ACC112 (cell line): ENCODE measurements around the gene RUNX1.

ENCODE experiments used
- H2AFZ ChIP-seq: fragments of 200-600 bp; sonication (generic); one replicate; pipeline ENCODE4 v1.6.0; 2017; ENCODE audit warnings: antibody characterized with exemption, low read length; ENCODE audit not compliant: unreplicated experiment
- H3K27ac ChIP-seq: fragments of 200-600 bp; sonication (generic); 2 replicates; pipeline ENCODE4 v1.5.1; 2014; ENCODE audit warnings: low read depth, mild to moderate bottlenecking, antibody characterized with exemption, low read length, moderate library complexity
- H3K27me3 ChIP-seq: fragments of 200-600 bp; sonication (generic); 2 replicates; pipeline ENCODE4 v1.6.1; 2014; ENCODE audit warnings: mild to moderate bottlenecking, antibody characterized with exemption, low read length, moderate library complexity, mixed read lengths; ENCODE audit not compliant: insufficient read depth
- H3K36me3 ChIP-seq: fragments of 200-600 bp; sonication (generic); 2 replicates; pipeline ENCODE4 v1.6.1; 2016; ENCODE audit warnings: mild to moderate bottlenecking, antibody characterized with exemption, low read length, moderate library complexity, mixed read lengths; ENCODE audit not compliant: insufficient read depth
- H3K4me1 ChIP-seq: fragments of 200-600 bp; sonication (generic); one replicate; pipeline ENCODE4 v1.6.1; 2016; ENCODE audit warnings: low read length, mixed read lengths; ENCODE audit not compliant: insufficient read depth, unreplicated experiment, control insufficient read depth
- H3K4me3 ChIP-seq: fragments of 200-600 bp; sonication (generic); 2 replicates; pipeline ENCODE4 v1.5.1; 2014; ENCODE audit warnings: mild to moderate bottlenecking, low read depth, low read length
- H3K79me2 ChIP-seq: fragments of 200-600 bp; sonication (generic); one replicate; pipeline ENCODE4 v1.6.0; 2016; ENCODE audit warnings: low read length; ENCODE audit not compliant: control insufficient read depth, unreplicated experiment, insufficient read depth

Gene RUNX1

GRCh38 chr21:34790341-34790740, 258.8 kb downstream of the RUNX1 start:
- Histone ChIP-seq H3K36me3 (peaks cover 11% of the 10 kb centered on the region), H3K4me3 (no peak overlapping the region), H3K79me2 (no peaks in the 10 kb centered on the region), H3K4me1 (peaks cover 9% of the 10 kb centered on the region), H2AFZ (no peak overlapping the region), H3K27me3 (no peaks in the 10 kb centered on the region), H3K27ac (no peak overlapping the region)

DNA sequence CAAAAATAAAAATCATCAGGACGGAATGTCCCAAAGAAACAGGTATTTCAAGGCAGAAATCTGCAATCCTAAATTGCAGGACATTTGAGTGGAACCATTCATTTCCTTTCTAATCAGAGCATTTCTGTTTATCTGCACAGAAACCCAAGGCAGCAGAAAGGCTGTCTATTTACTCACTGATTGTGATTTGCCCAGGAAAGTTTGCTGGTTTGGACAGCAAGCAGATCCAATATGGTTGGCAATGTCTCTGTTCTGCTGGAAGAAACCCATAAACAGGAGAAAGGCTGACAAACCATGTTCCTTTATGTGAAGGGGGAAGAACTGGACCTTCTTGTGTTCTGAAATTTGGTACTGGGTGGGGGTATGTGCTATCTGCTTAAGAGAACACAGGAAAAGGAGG, 260.2 kb downstream of the RUNX1 start:
- H3K36me3 ChIP-seq, result peaks cover 7% of the 10 kb centered on the region
- no peak overlapping the region for H3K27ac ChIP-seq
- no peaks in the 10 kb centered on the region for H3K4me1 ChIP-seq
- no peak overlapping the region for H3K4me3 ChIP-seq
- no peak overlapping the region for H2AFZ ChIP-seq
- no peaks in the 10 kb centered on the region for H3K79me2 ChIP-seq
- no peaks in the 10 kb centered on the region for H3K27me3 ChIP-seq

DNA sequence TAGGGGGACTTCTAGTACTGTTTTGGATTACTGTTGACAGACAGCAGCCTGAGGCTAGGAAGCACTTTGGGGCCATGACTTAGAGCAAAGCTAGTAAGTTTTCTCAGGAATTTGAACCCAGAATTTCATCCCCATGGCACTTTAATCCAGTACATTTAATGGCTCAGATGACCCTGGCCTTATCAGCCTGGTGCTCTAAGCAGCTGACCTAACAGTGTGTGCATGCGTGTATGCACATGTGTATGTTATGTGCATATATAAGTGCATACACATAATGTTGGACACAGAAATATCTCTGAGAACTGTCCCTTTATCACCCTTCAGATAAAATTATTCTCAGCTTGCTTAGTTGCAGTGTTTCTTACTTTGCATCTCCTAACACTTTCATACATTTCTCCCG, 265.3 kb downstream of the RUNX1 start:
- no peak overlapping the region for H3K4me3 ChIP-seq
- no peaks in the 10 kb centered on the region for H3K79me2 ChIP-seq
- no peaks in the 10 kb centered on the region for H3K4me1 ChIP-seq
- no peak overlapping the region for H2AFZ ChIP-seq
- H3K27ac ChIP-seq, result no peak overlapping the region
- H3K27me3 ChIP-seq, result no peaks in the 10 kb centered on the region
- no peaks in the 10 kb centered on the region for H3K36me3 ChIP-seq

GRCh38 chr21:34782506-34783360, 266.4 kb downstream of the RUNX1 start:
- H3K36me3 ChIP-seq, result no peaks in the 10 kb centered on the region
- H3K27ac ChIP-seq, result no peak overlapping the region
- no peaks in the 10 kb centered on the region for H3K27me3 ChIP-seq
- no peaks in the 10 kb centered on the region for H3K79me2 ChIP-seq
- no peak overlapping the region for H2AFZ ChIP-seq
- no peak overlapping the region for H3K4me3 ChIP-seq
- no peaks in the 10 kb centered on the region for H3K4me1 ChIP-seq

GRCh38 chr21:34781526-34781925, 267.6 kb downstream of the RUNX1 start:
- Histone ChIP-seq H3K36me3 (no peaks in the 10 kb centered on the region), H3K79me2 (no peaks in the 10 kb centered on the region), H3K4me1 (no peaks in the 10 kb centered on the region), H3K4me3 (no peak overlapping the region), H3K27ac (no peak overlapping the region), H3K27me3 (no peaks in the 10 kb centered on the region), H2AFZ (no peak overlapping the region)

- Histone ChIP-seq H3K36me3 (no peaks in the 10 kb centered on the region), H3K27ac (no peak overlapping the region)
These were observed 269.2 kb downstream of the RUNX1 start for GRCh38 chr21:34779860-34780259.

DNA sequence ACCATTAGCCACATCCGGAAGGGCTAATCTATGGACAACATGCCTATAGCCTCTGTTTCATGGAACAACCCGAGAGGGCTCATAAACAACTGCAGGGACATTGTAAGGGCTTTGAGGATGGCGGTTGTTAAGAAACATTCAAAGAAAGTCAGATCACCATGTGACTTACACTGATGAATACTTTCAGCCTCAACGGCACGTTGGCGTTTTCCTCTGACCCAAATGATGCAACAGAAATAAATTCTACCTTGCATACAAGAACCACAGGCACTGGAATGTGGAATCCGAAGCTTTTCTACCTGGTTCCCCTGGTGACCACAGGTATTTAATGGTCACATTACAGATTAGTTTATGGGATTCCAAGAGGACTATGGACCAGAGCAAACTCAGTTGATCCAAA, 273.3 kb downstream of the RUNX1 start:
- Histone ChIP-seq H3K4me1 (peaks cover 9% of the 10 kb centered on the region), H3K4me3 (no peak overlapping the region), H3K27me3 (no peaks in the 10 kb centered on the region), H2AFZ (no peak overlapping the region), H3K27ac (no peak overlapping the region), H3K36me3 (no peaks in the 10 kb centered on the region), H3K79me2 (no peaks in the 10 kb centered on the region)

More at GRCh38 chr21:34779860-34780259, 269.2 kb downstream of the RUNX1 start:
- H3K27me3 ChIP-seq, result no peaks in the 10 kb centered on the region
- no peak overlapping the region for H2AFZ ChIP-seq
- no peaks in the 10 kb centered on the region for H3K79me2 ChIP-seq
- H3K4me1 ChIP-seq, result no peaks in the 10 kb centered on the region
- no peak overlapping the region for H3K4me3 ChIP-seq

- Histone ChIP-seq H3K27me3 (no peaks in the 10 kb centered on the region), H3K27ac (no peak overlapping the region), H2AFZ (no peak overlapping the region), H3K79me2 (no peaks in the 10 kb centered on the region), H3K36me3 (no peaks in the 10 kb centered on the region), H3K4me1 (peaks cover 9% of the 10 kb centered on the region), H3K4me3 (no peak overlapping the region)
These were observed 274.4 kb downstream of the RUNX1 start for GRCh38 chr21:34774750-34775149.

DNA sequence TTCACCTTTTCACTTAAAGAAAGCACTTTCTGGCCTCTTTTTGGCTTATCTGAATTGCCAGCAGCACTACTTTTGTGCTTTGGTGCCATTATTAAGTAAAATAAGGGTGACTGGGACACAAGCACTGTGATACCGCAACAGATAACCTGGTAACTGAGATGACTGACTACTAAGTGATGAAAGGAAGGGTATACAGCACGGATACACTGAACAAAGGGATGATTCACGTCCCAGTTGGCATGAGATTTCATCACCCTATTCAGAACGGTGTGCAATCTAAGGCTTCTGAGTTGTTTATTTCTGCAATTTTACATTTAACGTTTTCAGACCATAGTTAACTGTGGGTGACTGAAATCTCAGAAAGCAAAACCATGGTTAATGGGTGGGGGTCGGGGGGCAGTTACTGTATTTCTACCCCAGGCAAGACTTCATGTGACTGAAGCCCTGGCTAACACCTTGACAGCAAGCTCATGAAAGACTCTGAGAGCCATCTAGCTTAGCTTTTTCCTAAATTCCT, 277.5 kb downstream of the RUNX1 start:
- Histone ChIP-seq H3K4me3 (no peak overlapping the region), H2AFZ (peak overlapping the region; percentile 82)

GRCh38 chr21:34770576-34770975, 278.5 kb downstream of the RUNX1 start:
- Histone ChIP-seq H2AFZ (no peak overlapping the region), H3K79me2 (no peaks in the 10 kb centered on the region), H3K4me3 (no peak overlapping the region), H3K4me1 (peaks cover 9% of the 10 kb centered on the region), H3K27me3 (no peaks in the 10 kb centered on the region), H3K36me3 (no peaks in the 10 kb centered on the region), H3K27ac (no peak overlapping the region)

More for the DNA sequence above, 277.5 kb downstream of the RUNX1 start:
- Histone ChIP-seq H3K79me2 (no peaks in the 10 kb centered on the region), H3K27me3 (no peaks in the 10 kb centered on the region), H3K36me3 (no peaks in the 10 kb centered on the region), H3K4me1 (peaks cover 9% of the 10 kb centered on the region), H3K27ac (peak overlapping the region; percentile 42)

DNA sequence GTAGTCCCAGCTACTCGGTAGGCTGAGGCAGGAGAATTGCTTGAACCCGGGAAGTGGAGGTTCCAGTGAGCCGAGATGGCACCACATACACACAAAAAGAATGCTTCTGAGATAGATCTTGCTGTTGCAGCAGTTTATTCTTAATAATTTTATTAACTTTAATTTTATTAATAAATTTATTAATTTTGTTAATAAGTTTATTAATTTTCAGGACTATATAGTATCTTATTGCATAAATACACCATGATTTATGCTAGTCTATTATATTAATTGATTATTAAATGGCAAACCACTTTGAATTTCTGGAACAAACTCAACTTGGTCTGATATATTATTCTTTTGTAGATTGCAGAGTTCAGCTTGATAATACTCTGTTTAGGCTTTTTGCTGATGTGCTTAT, 280.8 kb downstream of the RUNX1 start:
- Histone ChIP-seq H3K27me3 (no peaks in the 10 kb centered on the region), H3K79me2 (no peaks in the 10 kb centered on the region), H2AFZ (no peak overlapping the region)

More for the DNA sequence above, 280.8 kb downstream of the RUNX1 start:
- H3K27ac ChIP-seq, result no peak overlapping the region
- H3K4me1 ChIP-seq, result peaks cover 9% of the 10 kb centered on the region
- no peak overlapping the region for H3K4me3 ChIP-seq
- H3K36me3 ChIP-seq, result no peaks in the 10 kb centered on the region
